Heart left ventricle (tissue), 13 donors: ENCODE measurements around the gene ADAM23.

Experiments
- CTCF ChIP-seq, 12 donors: fragments of 200-600 bp; sonication (generic) in 4 of 12; IDR thresholded peaks; one replicate each; pipeline versions ENCODE4 v1.5.0 to v1.8.0; 2018 to 2022; ENCODE audit warnings: antibody characterized with exemption in 12 of 12, mild to moderate bottlenecking in 5 of 12
- POLR2A ChIP-seq, 2 donors: fragments of 450-650 bp; IDR thresholded peaks; one replicate each; pipeline ENCODE4 v1.6.1; 2017; ENCODE audit warnings: antibody characterized with exemption in 2 of 2, mild to moderate bottlenecking in 2 of 2, moderate library complexity in 2 of 2
- donor health status: ischemic (EF 13 %, LVEDD 7.1; RV severe dilation, severe dysfunction).
- donor health status: DM: no; HTN: yes; CAD: no.
- donor health status: DM: no; HTN: no; CAD: no.
- donor health status: ischemic (EF 25% LVEDD 6.9; RV normal size, moderate dysfunction).
- donor health status: ischemic (EF 25% LVEDD 5.7; RV mildly dilated, moderate dysfunction).
- donor health status: ischemic (EF 35%, LVEDD 5.7; RV mildly dilated, moderate dysfunction).
- donor health status: nonischemic (EF 11% LVEDD 7.7; RV severe dilation, severe dysfunction).
- donor health status: DM: yes; HTN: yes; CAD: no.
- donor health status: PGD.
- donor health status: ischemic (EF 29% LVEDD 5.4; RV normal size, mild dysfunction).
- donor health status: nonischemic (EF 23%, LVEDD 6.1; RV moderate dilation, normal function).

- TF ChIP-seq CTCF (IDR thresholded peaks at IDR 0.05): no peak
- TF ChIP-seq POLR2A (IDR thresholded peaks at IDR 0.05): no peak
Measured at GRCh38 chr2:206515580-206515979, 72.2 kb downstream of the ADAM23 start.
